A673 (cell line): ENCODE results near the gene KLRG1. TPM values are rescaled to one million over a fixed set of nuclear protein-coding genes. Genes with fewer than 3 reads are reported as not detected.

Experiments used
- BruUV-seq: library from RNA; stranded (reverse); fragments of 400-500 nt; replicated peaks from 2 replicates; lab custom pipeline; 2021; lab: Mats Ljungman, UMichigan
- CTCF ChIA-PET: fragments of 300-600 bp; sonication (Branson Sonifier 250); formaldehyde crosslinking; loops from one replicate; lab custom pipeline; 2022; ENCODE audit warnings: antibody characterized with exemption; lab: Charles Lee
- POLR2A ChIA-PET: fragments of 300-600 bp; sonication (Branson Sonifier 250); formaldehyde crosslinking; loops from one replicate; lab custom pipeline; 2022; ENCODE audit warnings: antibody characterized with exemption; ENCODE audit not compliant: low non-redundant PET; lab: Charles Lee
- DNase-seq: peaks from one replicate; pipeline ENCODE4 v3.0.0-alpha.2; 2015; ENCODE audit warnings: low spot score
- H3K27ac ChIP-seq: fragments of 200-600 bp; sonication (generic); 2 replicates; pipeline ENCODE4 v1.5.1; 2016; ENCODE audit warnings: mixed run types, low read depth, mild to moderate bottlenecking, mixed read lengths, antibody characterized with exemption, low read length; ENCODE audit not compliant: poor library complexity, severe bottlenecking
- H3K27me3 ChIP-seq: fragments of 200-600 bp; sonication (generic); replicated peaks from 2 replicates; pipeline ENCODE4 v1.6.1; 2017; ENCODE audit warnings: mixed run types, low read depth, mild to moderate bottlenecking, mixed read lengths, antibody characterized with exemption, low read length; ENCODE audit not compliant: insufficient read depth, poor library complexity
- H3K36me3 ChIP-seq: fragments of 200-600 bp; sonication (generic); 2 replicates; pipeline ENCODE4 v1.6.1; 2016; ENCODE audit warnings: mixed run types, mild to moderate bottlenecking, mixed read lengths, antibody characterized with exemption, low read length; ENCODE audit not compliant: insufficient read depth, poor library complexity, severe bottlenecking
- H3K4me1 ChIP-seq: fragments of 200-600 bp; sonication (generic); 2 replicates; pipeline ENCODE4 v1.6.1; 2017; ENCODE audit warnings: mixed run types, mild to moderate bottlenecking, mixed read lengths, antibody characterized with exemption, low read length; ENCODE audit not compliant: insufficient read depth, poor library complexity, severe bottlenecking
- H3K4me3 ChIP-seq: fragments of 200-600 bp; sonication (generic); 2 replicates; pipeline ENCODE4 v1.5.1; 2016; ENCODE audit warnings: low read depth, mixed run types, mild to moderate bottlenecking, mixed read lengths, low read length; ENCODE audit not compliant: poor library complexity, severe bottlenecking
- H3K9me3 ChIP-seq: fragments of 200-600 bp; sonication (generic); 2 replicates; pipeline ENCODE4 v1.6.1; 2016; ENCODE audit warnings: mixed run types, low read depth, mild to moderate bottlenecking, mixed read lengths, antibody characterized with exemption, low read length; ENCODE audit not compliant: poor library complexity, severe bottlenecking
- CTCF ChIP-seq: fragments of 300-800, 200-600 bp; sonication (generic); conservative IDR thresholded peaks from 2 replicates; pipeline ENCODE4 v1.5.1; 2017; ENCODE audit warnings: low read depth, mild to moderate bottlenecking, antibody characterized with exemption, low read length, moderate library complexity, mixed read lengths
- EZH2 ChIP-seq: fragments of 200-600 bp; sonication (generic); IDR thresholded peaks from 2 replicates; pipeline ENCODE4 v1.6.1; 2017; ENCODE audit warnings: borderline replicate concordance, low read depth, mild to moderate bottlenecking, mixed read lengths, antibody characterized with exemption, low read length; ENCODE audit not compliant: poor library complexity, severe bottlenecking
- intact Hi-C: fragments of 100-400 bp; cut with micrococcal nuclease; formaldehyde crosslinking; loops from one replicate; pipeline ENCODE4 v1.10.0; 2022; ENCODE audit not compliant: unreplicated experiment
- total RNA-seq: library from RNA; stranded (reverse); gene quantifications from 2 replicates; pipeline ENCODE4 v1.2.3, GENCODE V29; 2021

Gene KLRG1
- total RNA-seq, 1 experiment from 2014 or later = 1.2 TPM

GRCh38 chr12:8946733-8947132 is 42.6 kb upstream of the KLRG1 start:
- peaks cover 43% of the 10 kb centered on the region for H3K36me3 ChIP-seq
- CTCF ChIA-PET = no interaction called here
- no peak overlapping the region for H3K4me3 ChIP-seq
- no peak for TF ChIP-seq CTCF
- no peak for TF ChIP-seq EZH2
- peaks cover 16% of the 10 kb centered on the region for H3K4me1 ChIP-seq
- H3K9me3 ChIP-seq = no peaks in the 10 kb centered on the region
- H3K27ac ChIP-seq = no peak overlapping the region
- DNase-seq = no peak
- intact Hi-C loops = loop anchor here (5.0 kb wide), 1 partner anchor 34 kb away; the partner anchor contains the start of gene PHC1
- POLR2A ChIA-PET = no interaction called here
- BruUV-seq = no TSS peak
- no peaks in the 10 kb centered on the region for H3K27me3 ChIP-seq

GRCh38 chr12:8947737-8948136 is 41.6 kb upstream of the KLRG1 start:
- ChIA-PET CTCF (no interaction called here), POLR2A (no interaction called here)
- no TSS peak for BruUV-seq
- intact Hi-C loops = loop anchor here (5.0 kb wide), 1 partner anchor 35 kb away; the partner anchor contains the start of gene PHC1
- peaks cover 16% of the 10 kb centered on the region for H3K4me1 ChIP-seq
- H3K27me3 ChIP-seq = no peaks in the 10 kb centered on the region
- no peak overlapping the region for H3K27ac ChIP-seq
- peak overlapping the region; percentile 80 for H3K4me3 ChIP-seq
- no peak for DNase-seq
- no peak for TF ChIP-seq CTCF
- TF ChIP-seq EZH2 = no peak
- no peaks in the 10 kb centered on the region for H3K9me3 ChIP-seq
- peaks cover 34% of the 10 kb centered on the region for H3K36me3 ChIP-seq

GRCh38 chr12:8948701-8949341 is 40.5 kb upstream of the KLRG1 start:
- DNase-seq = peak; percentile 57
- Histone ChIP-seq H3K4me3 (peak overlapping the region; percentile 80), H3K9me3 (no peaks in the 10 kb centered on the region), H3K27ac (peak overlapping the region; percentile 96), H3K4me1 (peaks cover 16% of the 10 kb centered on the region), H3K36me3 (peaks cover 24% of the 10 kb centered on the region), H3K27me3 (no peaks in the 10 kb centered on the region)
- POLR2A ChIA-PET = no interaction called here
- CTCF ChIA-PET = interaction anchor here (0.8 to 0.9 kb wide), 3 partner anchors 34 to 267 kb away, joined by 3 to 4 read pairs (median 4); partner anchors contain the start of gene PHC1
- TSS peak; percentile 63 for BruUV-seq
- TF ChIP-seq EZH2 = no peak
- TF ChIP-seq CTCF = no peak
- intact Hi-C loops = loop anchor here (5.0 kb wide), 1 partner anchor 37 kb away; the partner anchor contains the start of gene PHC1
